Endodermal cell (in vitro differentiated cells): ENCODE results near the gene ADSL. TPM values are rescaled to one million over a fixed set of nuclear protein-coding genes. Genes with fewer than 3 reads are reported as not detected.

Experiments used
- DNase-seq: peaks from one replicate; pipeline ENCODE4 v3.0.0-alpha.2; 2017
- H3K27ac ChIP-seq: 2 replicates; pipeline ENCODE4 v1.5.1; 2013; ENCODE audit warnings: mild to moderate bottlenecking, low read depth, low read length, moderate library complexity
- H3K27me3 ChIP-seq: 2 replicates; pipeline ENCODE4 v1.6.1; 2013; ENCODE audit warnings: mild to moderate bottlenecking, low read length, moderate library complexity; ENCODE audit not compliant: insufficient read depth, control insufficient read depth, poor library complexity, severe bottlenecking
- H3K36me3 ChIP-seq: 2 replicates; pipeline ENCODE4 v1.7.0; 2013; ENCODE audit warnings: mild to moderate bottlenecking, low read length, moderate library complexity; ENCODE audit not compliant: control insufficient read depth, insufficient read depth
- H3K4me1 ChIP-seq: one replicate; pipeline ENCODE4 v1.7.0; 2013; ENCODE audit warnings: low read length; ENCODE audit not compliant: control insufficient read depth, insufficient read depth
- H3K4me3 ChIP-seq: 2 replicates; pipeline ENCODE4 v1.5.1; 2013; ENCODE audit warnings: mild to moderate bottlenecking, low read length, moderate library complexity
- H3K9ac ChIP-seq: 2 replicates; pipeline ENCODE4 v1.6.1; 2013; ENCODE audit warnings: mild to moderate bottlenecking, low read length, moderate library complexity; ENCODE audit not compliant: poor library complexity, severe bottlenecking; ENCODE audit errors: extremely low read depth
- H3K9me3 ChIP-seq: 2 replicates; pipeline ENCODE4 v1.6.1; 2013; ENCODE audit warnings: mild to moderate bottlenecking, low read length, moderate library complexity; ENCODE audit not compliant: control insufficient read depth
- H3K27ac Mint-ChIP-seq: 2 replicates; pipeline ENCODE4 v1.8.0; 2020; ENCODE audit warnings: mixed read lengths
- H3K27me3 Mint-ChIP-seq: 2 replicates; pipeline ENCODE4 v1.8.0; 2021; ENCODE audit warnings: mild to moderate bottlenecking, mixed read lengths; ENCODE audit not compliant: insufficient read depth
- H3K36me3 Mint-ChIP-seq: 2 replicates; pipeline ENCODE4 v1.8.0; 2020; ENCODE audit warnings: low read depth, mixed read lengths
- H3K4me1 Mint-ChIP-seq: 2 replicates; pipeline ENCODE4 v1.8.0; 2020; ENCODE audit warnings: mixed read lengths
- H3K4me3 Mint-ChIP-seq: 2 replicates; pipeline ENCODE4 v1.8.0; 2020; ENCODE audit warnings: mild to moderate bottlenecking, moderate library complexity, mixed read lengths
- H3K9me3 Mint-ChIP-seq: 2 replicates; pipeline ENCODE4 v1.8.0; 2020; ENCODE audit warnings: mild to moderate bottlenecking, mixed read lengths
- CTCF ChIP-seq: fragments of 200-600 bp; sonication (generic); conservative IDR thresholded peaks from 2 replicates; pipeline ENCODE4 v1.5.0; 2021; ENCODE audit warnings: antibody characterized with exemption, mild to moderate bottlenecking
- WGBS, 2 experiments: methylation state at CpG; one replicate each; pipeline versions ENCODE4 v1.1.5 to v1.1.7; 2013; ENCODE audit warnings: missing lambda C conversion rate in 2 of 2, mixed read lengths in 1 of 2; ENCODE audit not compliant: insufficient coverage in 1 of 2, insufficient read length in 1 of 2; 5-methylcytosine and 5-hydroxymethylcytosine counted together
- total RNA-seq, 2 donors: library from RNA; stranded (reverse); fragmentation: NEBNext Ultra II Directional in 1 of 2; extraction: Animal tissue kit (Norgen Biotek cat#: 25700) in 1 of 2; gene quantifications; 2 replicates in 1 of 2; 3 replicates in 1 of 2; pipeline ENCODE4 v1.2.1, GENCODE V29; 2021

ADSL gene
- total RNA-seq, 2 donors from 2014 or later, result 107 to 118 TPM

GRCh38 chr22:40342521-40342920 lies 3.8 kb upstream of the ADSL start:
- Mint-ChIP-seq H3K36me3 (peaks cover 7% of the 10 kb centered on the region), H3K27ac (no peak overlapping the region), H3K4me3 (no peak overlapping the region), H3K4me1 (peaks cover 4% of the 10 kb centered on the region), H3K27me3 (no peaks in the 10 kb centered on the region), H3K9me3 (no peaks in the 10 kb centered on the region)
- Histone ChIP-seq H3K4me1 (no peaks in the 10 kb centered on the region), H3K4me3 (no peak overlapping the region), H3K27ac (no peak overlapping the region), H3K36me3 (no peaks in the 10 kb centered on the region), H3K9me3 (no peaks in the 10 kb centered on the region), H3K9ac (no peak overlapping the region), H3K27me3 (no peaks in the 10 kb centered on the region)
- TF ChIP-seq CTCF, result no peak
- DNase-seq, result no peak
- 87 to 88% methylated on average over 9 of the region's 9 CpGs for WGBS, 2 experiments

GRCh38 chr22:40345271-40345670 lies 1.0 kb upstream of the ADSL start:
- Histone ChIP-seq H3K36me3 (peaks cover 17% of the 10 kb centered on the region), H3K9ac (no peak overlapping the region), H3K27ac (no peak overlapping the region), H3K4me3 (peak overlapping the region; percentile 99), H3K9me3 (no peaks in the 10 kb centered on the region), H3K27me3 (no peaks in the 10 kb centered on the region), H3K4me1 (peaks cover 3% of the 10 kb centered on the region)
- H3K27me3 Mint-ChIP-seq, result no peaks in the 10 kb centered on the region
- peaks cover 9% of the 10 kb centered on the region for H3K4me1 Mint-ChIP-seq
- no peak for TF ChIP-seq CTCF
- H3K9me3 Mint-ChIP-seq, result no peaks in the 10 kb centered on the region
- H3K27ac Mint-ChIP-seq, result no peak overlapping the region
- peaks cover 16% of the 10 kb centered on the region for H3K36me3 Mint-ChIP-seq
- 95 to 99% methylated on average over 6 of the region's 6 CpGs for WGBS, 2 experiments
- DNase-seq, result no peak
- H3K4me3 Mint-ChIP-seq, result peak overlapping the region; percentile 93

- Histone ChIP-seq H3K9ac (peak overlapping the region; percentile 86), H3K4me3 (peak overlapping the region; percentile 99), H3K27ac (peak overlapping the region; percentile 86), H3K27me3 (no peaks in the 10 kb centered on the region), H3K9me3 (no peaks in the 10 kb centered on the region), H3K4me1 (peaks cover 3% of the 10 kb centered on the region), H3K36me3 (peaks cover 22% of the 10 kb centered on the region)
- 5% methylated on average over 14 to 20 of the region's 20 CpGs for WGBS, 2 experiments
- peak overlapping the region; percentile 98 for H3K27ac Mint-ChIP-seq
- no peaks in the 10 kb centered on the region for H3K27me3 Mint-ChIP-seq
- H3K4me1 Mint-ChIP-seq, result peaks cover 9% of the 10 kb centered on the region
- H3K4me3 Mint-ChIP-seq, result peak overlapping the region; percentile 93
- peaks cover 19% of the 10 kb centered on the region for H3K36me3 Mint-ChIP-seq
- peak; percentile 69 for DNase-seq
- no peak for TF ChIP-seq CTCF
- no peaks in the 10 kb centered on the region for H3K9me3 Mint-ChIP-seq
Measured at GRCh38 chr22:40345815-40346184, 500 bp upstream of the ADSL start.
